GM18508 (cell line): ENCODE results near the gene CERKL.

ENCODE experiments used
- ATAC-seq: cut with Tn5 transposase; IDR thresholded peaks from one replicate; pipeline ENCODE4 v1.9.1; 2021; ENCODE audit warnings: moderate number of reproducible peaks; ENCODE audit not compliant: insufficient read depth, unreplicated experiment

CERKL gene

DNA sequence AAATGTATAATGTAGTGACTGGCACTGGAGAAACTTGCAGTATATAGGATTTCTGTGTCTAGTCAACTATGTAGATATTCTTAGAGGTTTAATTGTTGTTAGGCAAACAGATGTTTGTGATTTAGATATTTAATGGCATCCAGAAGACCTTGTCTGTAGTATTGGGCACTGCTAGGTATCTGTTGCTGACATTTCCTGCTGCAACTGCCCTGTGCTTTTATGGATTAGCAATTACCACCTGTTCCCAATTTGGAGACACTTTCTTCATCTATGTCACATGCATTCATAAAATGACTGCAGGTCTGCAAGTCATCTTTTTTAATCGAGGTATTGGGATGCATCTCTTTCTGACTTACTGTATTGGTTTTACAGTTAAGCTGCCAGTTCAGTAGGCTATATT lies 128.5 kb downstream of the CERKL start:
- no peak for ATAC-seq

- no peak for ATAC-seq
Measured at GRCh38 chr2:181527058-181527457, 129.8 kb downstream of the CERKL start.

DNA sequence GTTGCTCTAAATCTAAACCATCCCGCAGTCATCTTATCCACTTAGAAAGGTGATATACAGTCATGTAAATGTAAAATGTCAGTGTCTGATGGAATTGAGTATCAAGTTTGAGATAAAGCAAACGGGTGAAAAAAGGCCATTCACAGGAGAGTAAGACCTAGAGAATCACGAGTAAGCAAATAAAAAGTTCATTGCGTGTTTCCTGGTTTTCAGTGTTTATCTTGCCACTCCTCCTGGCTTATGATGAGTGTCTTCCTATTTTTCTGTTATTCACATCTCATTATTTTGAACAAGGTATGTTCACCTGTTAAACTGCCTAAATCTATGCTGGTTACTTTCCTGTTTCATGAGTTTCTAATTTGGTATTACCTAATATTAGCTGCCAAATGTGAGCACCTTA lies 130.9 kb downstream of the CERKL start:
- ATAC-seq, result no peak

DNA sequence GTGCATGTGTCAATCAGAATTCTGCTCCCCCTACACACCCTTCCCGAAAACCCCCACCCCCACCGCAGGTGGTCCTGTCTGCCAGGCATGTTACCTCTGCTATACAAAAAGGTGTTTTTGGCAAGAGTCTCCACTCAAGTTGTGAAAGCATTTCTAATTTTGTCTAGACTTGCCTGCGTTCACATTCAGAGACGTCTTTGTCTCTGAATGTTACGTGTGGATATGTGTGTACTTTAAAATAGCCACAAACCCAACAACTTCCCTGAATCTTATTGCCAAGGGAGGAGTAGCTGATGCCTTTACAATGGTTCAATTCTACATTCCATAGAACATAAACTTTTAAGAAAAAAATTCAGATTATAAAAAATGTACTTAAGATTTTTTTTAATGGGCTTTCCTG lies 133.1 kb downstream of the CERKL start:
- ATAC-seq, result no peak

DNA sequence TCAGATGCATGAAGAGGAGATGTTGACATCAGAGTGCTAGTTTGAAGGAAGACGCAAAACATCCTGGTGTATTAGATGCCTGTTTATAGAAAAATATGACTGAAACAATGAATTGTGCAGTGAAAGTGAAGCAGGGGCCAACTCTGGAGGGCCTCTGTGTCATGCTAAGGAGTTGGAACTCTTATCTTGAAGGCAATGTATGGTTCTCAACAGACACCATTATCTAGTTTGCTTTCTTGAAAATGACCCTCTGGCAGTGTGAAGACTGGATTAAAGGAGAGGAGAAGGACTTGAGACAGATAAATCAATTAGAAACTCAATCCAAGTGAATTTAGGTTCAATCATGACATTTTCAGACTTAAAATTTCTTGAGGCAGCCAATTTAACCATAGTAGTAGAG lies 136.7 kb downstream of the CERKL start:
- ATAC-seq, result no peak

- no peak for ATAC-seq
Measured at GRCh38 chr2:181517685-181518301, 139.1 kb downstream of the CERKL start.

DNA sequence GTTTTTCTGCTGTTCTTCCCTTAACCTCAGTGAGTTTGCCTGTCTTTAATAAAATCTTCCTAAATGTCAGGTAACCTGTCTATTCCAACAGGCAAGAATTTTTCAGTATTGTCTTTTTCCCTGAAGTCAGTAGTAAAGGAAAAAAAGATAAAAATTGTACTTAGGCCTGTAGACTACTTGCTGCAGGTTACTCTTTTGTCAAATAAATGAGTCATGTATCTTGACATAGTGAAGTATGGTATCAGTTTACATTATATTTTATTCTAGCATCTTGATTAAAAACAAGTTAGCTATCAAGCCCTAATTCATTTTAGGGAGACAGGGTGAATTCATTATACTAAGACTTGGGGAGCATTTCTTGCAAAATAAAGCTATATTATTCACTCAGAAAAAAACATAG lies 139.9 kb downstream of the CERKL start:
- ATAC-seq, result no peak

DNA sequence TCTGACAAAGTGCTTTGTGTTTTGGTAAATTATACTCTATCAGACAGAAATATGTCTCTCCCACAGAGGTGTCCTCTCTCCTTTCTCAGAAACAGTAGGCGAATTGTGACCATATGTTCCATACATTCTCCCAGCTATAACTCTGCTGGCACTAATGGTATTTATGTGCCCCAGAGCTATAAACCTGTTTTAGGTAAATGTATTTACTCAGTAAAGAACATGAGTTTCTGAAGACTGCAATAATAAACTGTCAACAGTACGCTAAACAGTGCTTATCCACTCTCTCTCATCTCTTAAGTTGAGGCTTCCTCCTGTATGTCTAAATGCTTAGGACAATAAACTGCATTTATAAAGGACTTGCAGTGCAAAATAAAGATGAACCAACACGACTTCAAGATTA lies 141.2 kb downstream of the CERKL start:
- ATAC-seq, result no peak

GRCh38 chr2:181500201-181500600 lies 156.7 kb downstream of the CERKL start:
- ATAC-seq, result no peak

GRCh38 chr2:181499231-181499630 lies 157.7 kb downstream of the CERKL start:
- ATAC-seq, result no peak
